ENCODE measurements around the gene RNF152.

DNA sequence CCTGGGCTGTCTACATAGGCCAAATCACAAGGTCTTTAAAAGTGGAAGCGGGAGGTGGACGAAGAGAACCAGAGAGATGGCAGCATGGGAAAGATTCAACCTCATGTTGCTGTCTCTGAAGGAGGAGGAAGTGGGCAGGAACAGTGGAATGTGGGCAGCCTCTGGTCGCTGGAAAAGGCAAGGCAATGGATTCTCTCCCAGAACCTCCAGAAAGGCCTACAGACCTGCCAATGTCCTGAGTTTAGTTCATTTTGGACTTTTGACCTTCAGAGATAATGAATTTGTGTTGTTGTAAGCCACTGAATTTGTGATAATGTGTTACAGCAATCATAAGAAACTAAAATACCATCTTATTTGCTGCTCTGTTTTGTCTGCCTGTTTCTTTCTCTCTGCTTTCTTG, 122.5 kb downstream of the RNF152 start:
- TF ChIP-seq POLR2A (IDR thresholded peaks at IDR 0.05) (no peak), POLR2AphosphoS5 (IDR thresholded peaks at IDR 0.05) (no peak), CTCF (IDR thresholded peaks at IDR 0.05) (no peak)

Data from stomach (tissue), 4 donors.